H9 (cell line): ENCODE data around the gene ZNF524. TPM values are rescaled to one million over a fixed set of nuclear protein-coding genes. Genes with fewer than 3 reads are reported as not detected.
A peak's percentile ranks its signal among the peaks of the same experiment; 100 is the strongest.

Source experiments
- DNase-seq: peaks from one replicate; pipeline ENCODE4 v3.0.0-alpha.2; 2017
- H2AFZ ChIP-seq: one replicate; pipeline ENCODE4 v1.6.1; 2013; ENCODE audit warnings: mild to moderate bottlenecking, low read length, control low read depth, moderate library complexity
- H2AK5ac ChIP-seq: 2 replicates; pipeline ENCODE4 v1.6.1; 2013; ENCODE audit warnings: low read length, control low read depth, mixed read lengths; ENCODE audit not compliant: insufficient read length
- H2BK120ac ChIP-seq: one replicate; pipeline ENCODE4 v1.6.1; 2013; ENCODE audit warnings: low read depth, mild to moderate bottlenecking, low read length, control low read depth, inconsistent platforms; ENCODE audit not compliant: poor library complexity, severe bottlenecking
- H2BK12ac ChIP-seq: 2 replicates; pipeline ENCODE4 v1.6.1; 2013; ENCODE audit warnings: low read length, control low read depth, mixed read lengths, low read depth; ENCODE audit not compliant: insufficient read length
- H2BK15ac ChIP-seq: 2 replicates; pipeline ENCODE4 v1.6.1; 2013; ENCODE audit warnings: low read depth, low read length, control low read depth
- H2BK20ac ChIP-seq: one replicate; pipeline ENCODE4 v1.6.1; 2013; ENCODE audit warnings: low read depth, mild to moderate bottlenecking, low read length, control low read depth, inconsistent platforms; ENCODE audit not compliant: poor library complexity, severe bottlenecking
- H2BK5ac ChIP-seq: 2 replicates; pipeline ENCODE4 v1.6.1; 2013; ENCODE audit warnings: low read length, control low read depth, mixed read lengths; ENCODE audit not compliant: insufficient read length
- H3K14ac ChIP-seq: 2 replicates; pipeline ENCODE4 v1.6.1; 2013; ENCODE audit warnings: low read length, control low read depth; ENCODE audit not compliant: insufficient read depth
- H3K18ac ChIP-seq: 2 replicates; pipeline ENCODE4 v1.6.1; 2013; ENCODE audit warnings: low read depth, mild to moderate bottlenecking, mixed read lengths, low read length, control low read depth; ENCODE audit not compliant: insufficient read length
- H3K23ac ChIP-seq: 2 replicates; pipeline ENCODE4 v1.6.1; 2013; ENCODE audit warnings: low read length, control low read depth, mixed read lengths, low read depth; ENCODE audit not compliant: insufficient read length
- H3K23me2 ChIP-seq: 2 replicates; pipeline ENCODE4 v1.6.1; 2013; ENCODE audit warnings: low read depth, mild to moderate bottlenecking, mixed read lengths, low read length, control low read depth; ENCODE audit not compliant: insufficient read length, poor library complexity, severe bottlenecking
- H3K27ac ChIP-seq: 2 replicates; pipeline ENCODE4 v1.5.1; 2013; ENCODE audit warnings: low read length, control low read depth, mixed read lengths, low read depth; ENCODE audit not compliant: insufficient read length
- H3K27me3 ChIP-seq: 2 replicates; pipeline ENCODE4 v1.6.1; 2013; ENCODE audit warnings: low read length, control low read depth, inconsistent platforms; ENCODE audit not compliant: insufficient read depth
- H3K4ac ChIP-seq: 2 replicates; pipeline ENCODE4 v1.6.1; 2013; ENCODE audit warnings: low read depth, mild to moderate bottlenecking, control low read depth, inconsistent platforms, low read length, moderate library complexity
- H3K4me1 ChIP-seq: 2 replicates; pipeline ENCODE4 v1.6.1; 2013; ENCODE audit warnings: low read length, control low read depth, inconsistent platforms; ENCODE audit not compliant: insufficient read depth
- H3K4me2 ChIP-seq: 2 replicates; pipeline ENCODE4 v1.6.1; 2013; ENCODE audit warnings: low read length, control low read depth, mixed read lengths; ENCODE audit not compliant: insufficient read length, insufficient read depth
- H3K56ac ChIP-seq: 2 replicates; pipeline ENCODE4 v1.6.1; 2013; ENCODE audit warnings: low read depth, mild to moderate bottlenecking, mixed read lengths, low read length, control low read depth; ENCODE audit not compliant: insufficient read length
- H3K79me1 ChIP-seq: 2 replicates; pipeline ENCODE4 v1.6.1; 2013; ENCODE audit warnings: low read depth, mild to moderate bottlenecking, moderate library complexity, low read length, control low read depth, inconsistent platforms; ENCODE audit not compliant: insufficient read depth, poor library complexity, severe bottlenecking
- H3K79me2 ChIP-seq: 2 replicates; pipeline ENCODE4 v1.6.1; 2013; ENCODE audit warnings: low read length, control low read depth, inconsistent platforms; ENCODE audit not compliant: insufficient read depth
- H3K9ac ChIP-seq: 2 replicates; pipeline ENCODE4 v1.6.1; 2013; ENCODE audit warnings: low read length, control low read depth, mixed read lengths; ENCODE audit not compliant: insufficient read length; ENCODE audit errors: extremely low read depth
- H3K9me3 ChIP-seq: one replicate; pipeline ENCODE4 v1.6.1; 2013; ENCODE audit warnings: low read depth, low read length, inconsistent platforms; ENCODE audit not compliant: control insufficient read depth
- H3T11ph ChIP-seq: one replicate; pipeline ENCODE4 v1.6.1; 2013; ENCODE audit warnings: mild to moderate bottlenecking, low read length, control low read depth, inconsistent platforms
- H4K20me1 ChIP-seq: one replicate; pipeline ENCODE4 v1.6.1; 2013; ENCODE audit not compliant: control insufficient read depth, insufficient read length, insufficient read depth
- H4K5ac ChIP-seq: 2 replicates; pipeline ENCODE4 v1.6.1; 2013; ENCODE audit warnings: low read depth, mild to moderate bottlenecking, mixed read lengths, low read length, control low read depth; ENCODE audit not compliant: insufficient read length
- H4K8ac ChIP-seq: replicated peaks from 2 replicates; pipeline ENCODE4 v1.6.1; 2013; ENCODE audit warnings: low read length, control low read depth, mixed read lengths, low read depth; ENCODE audit not compliant: insufficient read length
- H4K91ac ChIP-seq: 2 replicates; pipeline ENCODE4 v1.6.1; 2013; ENCODE audit warnings: low read depth, mild to moderate bottlenecking, moderate library complexity, mixed read lengths, low read length, control low read depth; ENCODE audit not compliant: insufficient read length
- H3K27ac Mint-ChIP-seq, 3 experiments: 2 replicates in 2 of 3; 3 replicates in 1 of 3; pipeline ENCODE4 v1.8.0; 2020 to 2021; ENCODE audit warnings: mixed read lengths in 3 of 3, mild to moderate bottlenecking in 1 of 3, moderate library complexity in 1 of 3
- H3K27me3 Mint-ChIP-seq: 2 replicates; pipeline ENCODE4 v1.8.0; 2021; ENCODE audit warnings: low read depth, mild to moderate bottlenecking, moderate library complexity, mixed read lengths
- H3K36me3 Mint-ChIP-seq, 3 experiments: 2 replicates in 2 of 3; 3 replicates in 1 of 3; pipeline ENCODE4 v1.8.0; 2020 to 2021; ENCODE audit warnings: low read depth in 3 of 3, mixed read lengths in 3 of 3; ENCODE audit not compliant: insufficient read depth in 1 of 3
- H3K4me1 Mint-ChIP-seq, 2 experiments: 2 replicates each; pipeline ENCODE4 v1.8.0; 2020; ENCODE audit warnings: mixed read lengths in 2 of 2
- H3K4me3 Mint-ChIP-seq, 2 experiments: 2 replicates in 1 of 2; 3 replicates in 1 of 2; pipeline ENCODE4 v1.8.0; 2020 to 2021; ENCODE audit warnings: mild to moderate bottlenecking in 2 of 2, mixed read lengths in 2 of 2, moderate library complexity in 1 of 2
- H3K9me3 Mint-ChIP-seq, 2 experiments: 2 replicates in 1 of 2; 3 replicates in 1 of 2; pipeline ENCODE4 v1.8.0; 2020; ENCODE audit warnings: mild to moderate bottlenecking in 2 of 2, mixed read lengths in 2 of 2, moderate library complexity in 1 of 2
- WGBS: extraction: QIAGEN DNeasy Blood & Tissue Kit; methylation state at CpG from one replicate; pipeline ENCODE4 v1.1.7; 2013; ENCODE audit warnings: missing lambda C conversion rate, low lambda C conversion rate, mixed read lengths; ENCODE audit not compliant: insufficient read length; ENCODE audit errors: extremely low coverage; 5-methylcytosine and 5-hydroxymethylcytosine counted together
- total RNA-seq: library from RNA; stranded (reverse); gene quantifications from 2 replicates; pipeline ENCODE4 v1.2.1, GENCODE V29; 2021
- TF ChIP-seq, protein P1 (sequence below): fragments of 200-600 bp; sonication (generic); conservative IDR thresholded peaks from 3 replicates; pipeline ENCODE4 v1.8.0; 2021; ENCODE audit warnings: antibody characterized with exemption, mild to moderate bottlenecking

Gene ZNF524
- total RNA-seq, 1 experiment from 2014 or later, result 3.0 TPM

DNA sequence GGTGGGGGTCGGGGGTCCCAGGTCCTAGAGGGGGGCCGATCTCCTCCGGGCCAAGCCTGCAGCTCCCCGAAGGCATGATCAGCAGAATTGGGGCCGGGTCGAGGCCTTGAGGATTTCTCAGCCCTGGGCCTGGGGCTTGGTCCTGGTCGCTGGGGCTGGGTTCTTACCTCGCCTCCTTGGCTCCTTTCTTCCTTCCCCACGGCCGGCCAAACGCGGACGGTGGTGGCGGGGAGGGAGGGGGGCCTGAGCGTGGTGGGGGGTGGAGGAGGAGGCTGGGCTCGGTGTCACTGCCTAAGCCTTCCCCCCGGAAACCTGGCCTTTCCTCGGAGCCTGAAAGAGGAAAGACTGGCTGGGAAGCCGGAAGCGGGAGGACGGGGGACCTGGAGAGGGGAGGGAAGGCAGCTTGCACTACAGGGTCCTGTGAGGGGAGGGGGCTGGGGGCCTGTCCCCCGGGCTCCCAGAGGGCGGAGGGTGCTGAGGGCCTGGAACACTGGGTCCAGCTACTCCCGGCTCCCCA lies 19.4 kb upstream of the ZNF524 start, which contains the start of gene ZNF579:
Gene ZNF579, minus strand, starts transcription at position 221 of the 517 bp plus-strand sequence. CDS start 1,209 bp downstream, outside the sequence.
- Mint-ChIP-seq H3K9me3 (no peaks in the 10 kb centered on the region), H3K4me3 (peak within 1 kb of the TSS; percentile 89 to 95), H3K27me3 (peaks cover 9% of the 10 kb centered on the region), H3K4me1 (peaks cover 14 to 20% of the 10 kb centered on the region in 2 experiments), H3K27ac (peak within 1 kb of the TSS; percentile 10 to 93 (median 92); a peak in 5 of 7 replicates), H3K36me3 (peaks cover 9 to 25% (median 19%) of the 10 kb centered on the region in 3 experiments)
- Histone ChIP-seq H3K18ac (peak within 1 kb of the TSS; percentile 91), H3K4me1 (no peaks in the 10 kb centered on the region), H2AFZ (no peak within 1 kb of the TSS), H4K20me1 (no peaks in the 10 kb centered on the region), H4K91ac (no peak within 1 kb of the TSS), H2BK12ac (no peak within 1 kb of the TSS), H3K14ac (peak within 1 kb of the TSS; percentile 89), H3T11ph (no peak within 1 kb of the TSS), H3K9me3 (no peaks in the 10 kb centered on the region), H4K5ac (no peak within 1 kb of the TSS), H3K27me3 (no peaks in the 10 kb centered on the region), H2BK5ac (no peak within 1 kb of the TSS), H3K23ac (no peak within 1 kb of the TSS), H2AK5ac (no peak within 1 kb of the TSS), H3K56ac (no peak within 1 kb of the TSS), H3K4ac (no peak within 1 kb of the TSS), H3K27ac (no peak within 1 kb of the TSS), H3K79me2 (peaks cover 1% of the 10 kb centered on the region; the same call in 1 of the 2 replicates), H4K8ac (no peak within 1 kb of the TSS), H3K9ac (peak within 1 kb of the TSS; percentile 88), H3K23me2 (no peaks in the 10 kb centered on the region), H2BK20ac (no peak within 1 kb of the TSS), H3K79me1 (peaks cover 3% of the 10 kb centered on the region), H2BK15ac (no peak within 1 kb of the TSS), H2BK120ac (no peak within 1 kb of the TSS), H3K4me2 (peak within 1 kb of the TSS; percentile 76)
- WGBS, result no CpG with 5 or more reads among the region's 24 CpGs
- TF ChIP-seq, protein P1, sequence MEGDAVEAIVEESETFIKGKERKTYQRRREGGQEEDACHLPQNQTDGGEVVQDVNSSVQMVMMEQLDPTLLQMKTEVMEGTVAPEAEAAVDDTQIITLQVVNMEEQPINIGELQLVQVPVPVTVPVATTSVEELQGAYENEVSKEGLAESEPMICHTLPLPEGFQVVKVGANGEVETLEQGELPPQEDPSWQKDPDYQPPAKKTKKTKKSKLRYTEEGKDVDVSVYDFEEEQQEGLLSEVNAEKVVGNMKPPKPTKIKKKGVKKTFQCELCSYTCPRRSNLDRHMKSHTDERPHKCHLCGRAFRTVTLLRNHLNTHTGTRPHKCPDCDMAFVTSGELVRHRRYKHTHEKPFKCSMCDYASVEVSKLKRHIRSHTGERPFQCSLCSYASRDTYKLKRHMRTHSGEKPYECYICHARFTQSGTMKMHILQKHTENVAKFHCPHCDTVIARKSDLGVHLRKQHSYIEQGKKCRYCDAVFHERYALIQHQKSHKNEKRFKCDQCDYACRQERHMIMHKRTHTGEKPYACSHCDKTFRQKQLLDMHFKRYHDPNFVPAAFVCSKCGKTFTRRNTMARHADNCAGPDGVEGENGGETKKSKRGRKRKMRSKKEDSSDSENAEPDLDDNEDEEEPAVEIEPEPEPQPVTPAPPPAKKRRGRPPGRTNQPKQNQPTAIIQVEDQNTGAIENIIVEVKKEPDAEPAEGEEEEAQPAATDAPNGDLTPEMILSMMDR, result no peak
- peak; percentile 87 for DNase-seq
